Retina (tissue), 1 donor: Measurements from ENCODE around the gene DLST.
"Not testable (repeated sequence)": the region's sequence is repeated elsewhere in the genome, so short reads cannot be mapped to it uniquely, and the experiment has no call there.

Experiments used
- DNase-seq: peaks from one replicate; pipeline ENCODE4 v3.0.0-alpha.2; 2016

The DLST gene

DNA sequence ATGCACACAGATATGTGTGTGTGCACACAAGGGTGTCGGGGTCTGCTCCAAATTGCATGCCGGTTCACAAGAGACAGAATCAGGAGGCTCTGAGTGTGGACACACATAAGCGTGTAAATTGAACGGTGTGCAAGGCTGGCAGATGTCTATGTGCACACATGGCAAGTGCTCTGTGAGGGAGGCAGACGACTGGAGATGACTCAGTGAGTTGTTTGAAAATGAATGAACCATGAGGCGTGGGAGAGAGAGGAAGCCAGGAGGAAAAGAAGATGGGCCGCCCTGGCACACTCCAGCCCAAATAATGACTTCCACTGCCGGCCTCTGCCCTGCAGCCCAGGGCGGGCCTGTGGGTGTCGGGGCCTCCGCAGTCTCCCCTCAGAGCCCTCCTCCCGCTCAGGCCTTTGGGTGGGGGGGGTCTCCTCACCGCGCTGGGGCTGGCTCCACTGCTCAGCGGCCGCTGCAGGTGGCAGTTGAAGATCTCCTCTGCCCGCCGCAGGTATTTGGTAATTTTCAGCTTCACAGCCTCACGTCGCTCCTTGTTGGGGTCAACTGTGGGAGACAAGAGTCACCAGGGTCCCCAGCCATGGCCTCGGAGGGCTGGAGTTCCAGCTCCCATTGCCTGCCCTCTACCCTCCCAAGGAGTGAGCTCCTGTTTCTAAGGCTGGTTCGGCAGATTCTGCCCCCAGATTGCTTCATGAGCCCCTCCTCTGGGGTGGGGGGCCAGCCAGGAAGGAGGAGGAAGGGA lies 37.9 kb downstream of the DLST start:
- DNase-seq: no peak

DNA sequence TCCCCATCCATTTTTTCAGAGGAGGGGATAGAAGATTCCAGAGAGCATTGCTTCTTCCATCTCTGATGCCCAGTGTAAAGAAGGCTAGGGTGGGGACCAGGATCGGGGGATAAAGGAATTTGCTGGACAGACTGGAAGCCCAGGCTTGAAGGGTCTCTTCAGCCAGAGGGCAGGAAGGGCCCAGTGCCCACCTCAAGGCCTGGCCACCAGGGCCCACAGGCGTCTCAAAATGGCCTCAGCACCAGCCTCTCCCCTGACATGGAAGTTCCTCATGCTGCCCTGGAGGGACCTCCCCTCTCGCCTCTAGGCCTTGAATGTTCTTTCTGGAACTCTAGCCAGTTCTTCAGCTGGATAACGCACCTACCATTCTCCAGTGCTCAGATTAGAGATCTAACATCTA lies 38.6 kb downstream of the DLST start:
- no peak for DNase-seq

DNA sequence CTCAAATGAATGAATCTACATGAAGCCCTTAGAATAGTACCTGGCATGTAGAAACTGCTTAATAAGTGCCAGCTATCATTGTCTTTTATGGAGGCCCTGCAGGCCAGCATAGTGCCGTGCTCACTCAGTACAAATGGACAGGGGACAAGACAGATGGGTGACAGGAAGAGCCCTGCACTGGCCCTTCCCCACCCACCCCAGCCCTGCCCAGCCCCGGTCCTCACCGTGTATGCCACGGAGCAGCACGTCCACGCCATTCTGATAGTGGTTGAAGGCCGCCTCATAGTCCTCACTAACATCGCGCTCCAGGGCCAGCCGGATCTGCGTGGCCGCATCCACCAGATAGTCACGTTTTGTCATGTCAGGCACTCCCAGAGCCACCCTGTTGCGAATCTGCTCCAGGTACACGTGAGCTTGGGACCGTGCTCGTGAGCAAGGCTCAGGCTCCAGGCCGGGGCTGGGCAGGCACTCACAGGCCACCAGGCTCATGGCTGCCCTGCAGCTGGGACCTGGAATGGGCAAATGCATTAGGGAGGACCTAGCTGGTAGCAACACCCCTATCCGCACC lies 39.4 kb downstream of the DLST start:
- no peak for DNase-seq

- no peak for DNase-seq
These were observed 40.5 kb downstream of the DLST start for GRCh38 chr14:74921987-74922751.

GRCh38 chr14:74922752-74923401 lies 41.2 kb downstream of the DLST start, which contains the start of gene RPS6KL1:
Gene RPS6KL1 (minus strand): TSS chr14:74923260. CDS start chr14:74921541, 1,719 bp downstream.
- peak; percentile 90 for DNase-seq

DNA sequence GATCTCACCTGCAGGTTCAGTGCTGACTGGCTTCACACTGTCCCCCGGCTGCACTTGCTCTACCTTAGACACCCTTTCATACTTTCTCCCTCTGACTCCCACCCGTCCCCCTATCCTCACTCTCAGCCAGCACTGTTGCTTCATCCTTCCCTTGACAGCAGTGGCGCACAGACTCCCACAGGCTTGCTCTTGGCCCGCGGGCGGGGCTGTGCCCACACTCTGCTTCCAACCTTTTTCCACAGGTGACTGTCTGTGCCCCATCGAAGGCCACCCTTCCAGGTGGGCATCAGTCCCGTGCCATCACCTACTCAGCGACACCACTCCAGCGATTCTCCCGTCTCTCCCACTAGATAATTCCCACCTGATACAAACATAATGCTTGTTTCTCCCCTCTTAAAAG lies 42.3 kb downstream of the DLST start:
- DNase-seq: no peak

DNA sequence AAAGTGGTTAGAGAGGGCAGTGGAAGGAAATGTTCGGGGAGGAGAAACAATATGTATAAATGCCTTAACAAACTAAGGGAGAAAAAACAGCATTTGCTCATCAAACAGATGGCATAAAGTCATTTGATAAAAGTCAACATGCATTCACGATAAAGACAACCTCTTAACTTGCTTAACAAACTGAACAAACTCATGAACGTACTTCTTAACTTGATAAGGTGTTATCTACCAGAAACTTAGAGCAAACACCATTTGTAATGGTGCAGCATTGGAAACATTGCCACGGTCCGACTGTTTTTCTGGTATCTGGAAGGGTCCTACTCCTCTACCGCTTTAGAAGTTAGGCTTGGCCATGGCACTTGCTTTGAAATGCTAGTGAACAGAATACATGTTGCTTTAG lies 45.5 kb downstream of the DLST start:
- DNase-seq: no peak

DNA sequence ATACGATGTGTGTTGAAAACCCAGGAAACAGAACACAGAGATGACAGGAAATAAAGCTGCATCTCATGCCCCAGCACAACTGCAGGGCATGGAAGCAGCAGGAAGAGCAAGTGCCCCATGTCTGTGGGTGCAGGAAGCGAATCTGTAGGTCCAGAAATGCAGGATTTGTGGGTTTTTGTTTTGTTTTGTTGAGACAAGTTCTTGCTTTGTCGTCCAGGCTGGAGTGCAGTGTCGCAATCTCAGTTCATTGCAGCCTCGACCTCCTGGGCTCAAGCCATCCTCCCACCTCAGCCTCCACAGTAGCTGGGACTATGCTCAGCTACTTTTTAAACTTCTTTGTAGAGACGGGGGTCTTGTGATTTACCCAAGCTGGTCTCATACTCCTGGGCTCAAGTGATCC lies 47.5 kb downstream of the DLST start:
- no peak for DNase-seq

GRCh38 chr14:74931744-74932143 lies 50.0 kb downstream of the DLST start:
- DNase-seq: not testable (repeated sequence)

DNA sequence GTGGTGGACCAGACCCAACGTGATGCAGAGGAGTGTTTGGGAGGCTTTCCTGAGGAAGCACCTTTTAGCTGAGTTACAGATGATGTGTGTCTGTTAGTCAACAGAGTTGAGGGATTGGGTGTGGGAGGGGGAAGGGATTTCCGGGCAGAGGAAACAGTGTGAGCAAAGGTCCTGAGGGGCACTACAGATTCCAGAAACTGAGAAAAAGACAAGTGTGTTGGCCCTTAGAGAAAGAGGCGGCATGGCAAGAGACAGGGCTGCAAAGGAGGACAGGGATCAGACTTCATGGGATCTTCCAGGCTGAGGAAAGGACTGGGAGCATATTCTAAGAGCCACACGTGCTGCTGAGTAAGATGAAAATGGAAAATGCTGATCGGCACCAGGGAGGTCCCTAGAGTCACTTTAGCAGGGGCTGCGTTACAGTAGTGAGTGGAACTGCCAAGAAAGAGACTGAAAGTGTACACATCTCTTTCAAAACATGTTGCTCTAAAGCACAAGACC lies 50.7 kb downstream of the DLST start:
- DNase-seq: no peak

DNA sequence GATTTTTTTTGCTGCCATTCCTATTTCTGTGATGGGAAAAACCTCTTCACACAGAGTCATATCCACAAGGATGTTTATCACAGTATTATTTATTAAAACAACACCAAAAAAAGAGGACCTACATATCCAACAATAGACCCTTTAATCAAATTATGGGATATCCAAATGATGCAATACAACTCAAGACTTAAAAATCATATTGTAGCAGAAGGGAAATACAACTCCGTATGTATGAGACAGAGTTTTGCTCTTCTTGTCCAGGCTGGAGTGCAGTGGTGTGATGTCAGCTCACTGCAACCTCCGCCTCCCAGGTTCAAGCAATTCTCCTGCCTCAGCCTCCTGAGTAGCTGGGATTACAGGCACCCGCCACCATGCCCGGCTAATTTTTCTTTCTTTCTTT lies 51.2 kb downstream of the DLST start:
- DNase-seq: not testable (repeated sequence)

- no peak for DNase-seq
These were observed 52.3 kb downstream of the DLST start for GRCh38 chr14:74934041-74934440.

DNA sequence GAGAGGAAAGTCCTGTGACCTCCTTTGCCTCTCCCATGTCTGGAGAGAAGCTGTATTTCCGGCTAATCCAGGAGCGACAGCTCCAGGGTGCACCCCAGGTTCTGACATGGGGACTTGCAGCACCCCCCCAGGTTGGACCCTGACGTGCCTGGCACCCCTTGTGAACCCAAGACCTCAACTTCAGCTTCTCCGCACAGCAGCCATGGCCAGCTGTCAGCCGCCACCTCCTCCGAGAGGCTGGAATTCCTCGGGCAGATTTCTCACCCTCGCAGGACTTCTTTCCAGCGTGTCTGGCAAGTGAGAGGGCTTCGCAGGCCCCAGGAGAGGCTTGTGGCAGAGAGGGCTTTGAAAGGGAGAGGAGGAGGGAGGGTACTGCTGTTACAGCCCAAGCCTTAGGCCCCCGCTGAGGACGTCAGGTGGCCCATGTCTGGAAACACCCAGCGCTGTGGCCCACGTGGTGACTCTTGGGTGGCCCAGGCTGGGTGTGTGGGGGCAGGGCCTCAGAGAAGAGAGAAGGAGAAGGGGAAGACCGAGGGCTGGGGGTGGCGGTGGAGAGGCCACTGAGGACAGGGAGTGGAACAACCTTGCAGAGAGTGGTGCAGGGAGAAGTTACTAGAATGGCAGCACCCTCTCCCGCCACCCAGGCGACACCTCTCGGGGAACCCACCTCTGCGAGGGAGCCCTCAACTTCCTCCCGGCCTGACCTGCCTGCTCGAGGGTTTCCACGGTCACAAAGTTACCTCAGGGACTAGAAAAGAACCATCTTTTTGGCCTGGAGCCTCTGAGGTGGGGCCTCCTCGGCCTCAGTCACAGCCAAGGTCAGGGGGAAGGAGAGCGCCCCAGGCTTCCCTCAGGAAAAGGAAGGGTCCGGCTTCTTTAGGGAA lies 53.0 kb downstream of the DLST start:
- peak; percentile 63 for DNase-seq

GRCh38 chr14:74935360-74935680 lies 53.6 kb downstream of the DLST start:
- DNase-seq: no peak

DNA sequence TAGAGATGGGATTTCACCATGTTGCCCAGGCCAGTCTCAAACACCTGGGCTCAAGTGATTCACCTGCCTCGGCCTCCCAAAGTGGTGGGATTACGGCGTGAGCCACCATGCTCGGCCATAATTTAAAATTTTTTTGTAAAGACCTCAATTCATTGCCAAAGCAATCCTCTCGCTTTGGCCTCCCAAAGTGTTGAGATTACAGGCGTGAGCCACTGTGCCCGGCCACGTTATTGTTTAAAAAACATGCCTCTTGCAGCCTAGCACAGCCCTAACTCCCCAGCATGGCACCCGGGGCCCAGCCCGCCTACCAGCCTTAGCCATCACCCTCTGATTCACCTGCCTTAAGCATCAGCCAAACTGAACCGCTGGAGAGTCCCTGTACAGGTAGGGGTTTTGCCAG lies 54.4 kb downstream of the DLST start:
- no peak for DNase-seq

GRCh38 chr14:74936731-74937130 lies 55.0 kb downstream of the DLST start:
- DNase-seq: no peak

DNA sequence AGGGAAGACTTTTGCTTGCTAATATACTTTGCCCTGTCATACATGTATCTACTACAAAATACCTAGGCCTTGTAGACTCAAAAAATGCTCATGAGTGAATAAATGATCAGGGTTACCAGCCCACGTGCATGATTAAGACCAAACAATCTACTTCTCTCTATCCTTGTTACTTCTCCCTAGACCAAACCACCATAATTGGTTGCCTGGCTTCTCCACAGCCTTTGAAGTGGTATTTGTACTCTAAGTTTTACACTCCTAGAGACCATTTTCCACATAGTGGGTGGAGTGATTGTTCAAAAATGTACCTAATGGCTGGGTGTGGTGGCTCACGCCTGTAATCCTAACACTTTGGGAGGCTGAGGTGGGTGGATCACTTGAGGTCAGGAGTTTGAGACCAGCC lies 55.5 kb downstream of the DLST start:
- no peak for DNase-seq

GRCh38 chr14:74938531-74939495 lies 57.1 kb downstream of the DLST start:
- no peak for DNase-seq

DNA sequence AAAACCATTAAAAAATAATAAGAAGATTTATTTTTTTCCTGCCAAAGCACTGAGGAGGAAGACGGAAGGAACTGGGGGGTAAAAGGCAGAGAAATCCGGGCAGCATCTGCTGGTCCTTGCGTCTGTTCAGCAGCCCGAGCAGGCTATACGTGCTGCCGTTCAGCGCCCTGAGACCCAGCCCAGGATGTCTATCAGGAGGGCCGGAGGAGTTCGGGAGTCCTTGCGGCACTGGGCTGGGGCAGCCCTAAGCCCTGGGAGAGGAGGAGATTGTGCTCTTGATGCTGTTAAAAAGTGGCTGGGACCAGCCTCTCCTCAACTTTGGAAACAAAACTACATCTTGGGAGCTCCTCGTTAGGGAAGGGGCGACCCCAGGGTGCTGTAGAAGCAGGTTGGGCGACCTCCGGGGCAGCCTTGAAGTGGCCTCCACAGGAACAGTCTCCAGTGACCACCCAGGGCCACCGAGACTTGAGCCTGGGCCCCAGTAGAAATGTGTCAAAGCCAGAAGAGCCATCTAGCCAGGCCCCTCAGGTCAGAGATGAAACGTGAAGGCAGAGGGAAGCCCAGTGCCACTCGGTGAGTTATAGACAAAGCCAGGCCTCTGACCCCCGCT lies 59.3 kb downstream of the DLST start:
- no peak for DNase-seq

DNA sequence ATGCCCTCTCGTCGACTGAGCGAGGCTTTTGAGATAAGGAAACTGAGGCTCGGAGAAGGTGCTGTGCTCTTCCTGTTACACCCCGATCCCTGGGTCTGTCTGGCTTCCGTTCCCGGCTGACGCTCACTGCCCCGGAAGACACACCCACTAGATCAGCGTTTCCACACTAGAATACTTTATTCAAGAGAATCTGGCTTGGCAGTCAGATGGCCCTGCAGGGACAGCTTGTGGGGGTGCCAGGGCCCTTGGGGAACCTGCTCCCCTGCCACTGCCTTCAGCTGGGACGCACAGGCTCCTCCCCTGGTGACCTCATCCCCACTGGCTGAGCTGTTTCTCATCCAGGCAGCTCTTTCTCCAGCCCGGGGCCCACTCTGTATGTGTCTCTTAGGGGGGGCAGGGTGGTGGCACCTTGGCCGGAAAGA lies 60.0 kb downstream of the DLST start:
- DNase-seq: no peak

DNA sequence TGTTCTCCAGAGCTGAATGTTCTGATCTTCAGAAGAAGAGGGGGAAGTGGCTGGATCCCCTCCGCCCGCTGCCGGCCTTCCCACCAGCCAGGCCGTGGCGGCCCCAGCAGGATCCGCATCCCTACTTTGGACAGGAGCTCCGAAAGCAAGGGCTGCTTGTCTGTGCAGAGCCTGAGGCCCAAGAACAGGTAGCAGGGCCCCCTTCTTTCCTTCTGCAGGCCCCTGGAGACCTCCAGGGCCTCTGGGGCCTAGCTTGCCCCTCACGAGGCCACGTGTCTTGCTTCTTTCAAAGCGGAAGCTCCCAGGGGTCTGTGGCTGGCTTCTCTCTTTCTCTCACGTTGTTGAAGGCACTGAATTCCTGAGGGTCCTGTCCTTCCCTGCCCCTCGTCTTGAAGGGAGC lies 60.5 kb downstream of the DLST start:
- no peak for DNase-seq
